Midbrain (tissue), 1 donor: ENCODE measurements around the gene PLEKHA7.
"Not testable (repeated sequence)": the region's sequence is repeated elsewhere in the genome, so short reads cannot be mapped to it uniquely, and the experiment has no call there.

Experiments
- DNase-seq: peaks from one replicate; lab custom pipeline; 2025; lab: John Stamatoyannopoulos, UW

The PLEKHA7 gene

DNA sequence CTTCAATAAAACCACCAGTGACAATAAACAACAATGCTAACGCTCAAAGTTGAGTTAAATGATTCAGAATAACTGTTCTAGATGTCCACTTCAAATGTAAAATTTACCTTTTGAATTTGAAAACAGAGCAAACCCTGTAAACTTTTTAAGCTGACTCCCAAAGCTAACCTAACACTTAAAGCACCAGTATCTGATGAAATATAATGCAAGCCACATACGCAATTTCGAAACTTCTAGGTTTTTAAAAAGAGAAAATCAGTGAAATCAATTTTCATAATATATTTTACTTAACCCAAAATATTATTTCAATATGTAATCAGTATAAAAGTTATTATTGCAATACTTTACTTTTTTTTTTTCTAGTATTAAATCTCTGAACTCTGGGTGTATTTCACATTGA is 71.3 kb downstream of the PLEKHA7 start:
- no peak for DNase-seq

DNA sequence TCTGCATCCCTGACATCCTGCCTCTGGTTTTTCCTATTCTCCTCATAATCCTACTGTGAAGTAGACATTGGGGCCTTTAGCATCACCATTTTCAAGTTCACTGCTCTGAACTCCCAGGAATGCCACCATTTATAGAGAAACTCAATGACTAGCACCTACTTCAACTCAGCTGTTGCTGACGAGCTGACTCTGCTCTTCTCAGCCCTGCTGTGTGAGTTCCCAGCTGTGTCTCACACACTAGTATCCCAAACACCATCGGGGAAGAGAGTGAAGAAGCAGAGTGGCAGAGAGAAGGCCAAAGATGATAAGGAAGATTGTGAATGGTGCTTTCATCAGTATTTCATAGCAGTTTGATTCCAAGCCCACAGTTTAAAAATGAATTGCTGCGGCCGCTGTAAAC is 71.9 kb downstream of the PLEKHA7 start:
- no peak for DNase-seq

DNA sequence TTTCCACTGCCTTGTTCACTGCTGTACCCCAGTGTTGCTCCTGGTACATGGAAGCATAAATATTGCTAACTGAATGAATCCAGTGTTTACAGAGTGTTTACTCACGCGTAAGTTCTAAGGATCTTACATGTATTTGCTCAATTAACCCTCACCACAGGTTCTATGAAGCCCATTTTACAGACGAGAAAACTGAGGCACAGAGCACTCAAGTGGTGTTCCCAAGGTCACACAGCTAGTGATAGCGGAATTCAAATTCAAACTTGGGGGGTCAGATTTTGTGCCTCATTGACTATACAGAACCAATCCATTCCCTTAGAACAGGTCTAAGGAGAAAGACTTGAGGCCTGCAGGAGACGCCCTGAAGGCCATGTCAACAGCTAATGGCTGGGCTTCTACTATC is 72.3 kb downstream of the PLEKHA7 start:
- DNase-seq, result no peak

DNA sequence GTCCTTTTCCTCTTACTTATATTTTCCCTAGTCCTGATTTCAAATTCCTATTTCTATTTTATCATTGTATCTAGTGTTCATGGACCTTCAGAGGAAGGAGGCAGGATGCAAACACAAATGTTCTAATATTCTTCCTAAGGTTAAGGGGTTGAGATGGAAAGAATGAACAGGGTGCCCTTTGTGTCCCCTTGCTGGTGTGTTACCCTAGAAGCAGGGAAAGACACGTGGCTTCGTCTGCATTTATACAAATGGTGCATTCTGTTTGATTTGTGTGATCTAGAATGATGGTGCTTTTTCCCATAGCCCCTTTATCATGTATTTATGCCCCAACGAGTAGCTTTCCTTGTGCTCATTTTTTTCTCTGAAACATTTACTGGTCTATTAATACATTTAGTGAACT is 76.2 kb downstream of the PLEKHA7 start:
- no peak for DNase-seq

DNA sequence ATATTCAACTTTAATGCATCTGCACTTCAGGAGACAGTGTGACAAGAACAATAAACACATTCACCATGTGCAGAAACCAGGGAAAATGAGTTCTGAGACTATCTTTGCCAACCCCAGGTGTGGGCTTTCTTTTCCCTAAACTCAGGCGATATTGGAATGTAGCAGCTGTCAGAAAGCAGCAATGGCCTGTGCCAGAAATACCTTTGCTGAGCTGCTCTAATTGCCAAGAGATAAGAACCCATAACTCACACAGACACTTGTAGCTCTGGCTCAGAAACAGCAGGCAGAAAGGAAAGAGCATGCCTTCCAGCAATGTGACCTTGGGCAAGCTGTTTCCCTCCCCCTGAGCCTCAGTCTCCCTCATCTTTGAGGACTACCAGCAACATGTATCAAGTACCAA is 77.6 kb downstream of the PLEKHA7 start:
- DNase-seq, result no peak

DNA sequence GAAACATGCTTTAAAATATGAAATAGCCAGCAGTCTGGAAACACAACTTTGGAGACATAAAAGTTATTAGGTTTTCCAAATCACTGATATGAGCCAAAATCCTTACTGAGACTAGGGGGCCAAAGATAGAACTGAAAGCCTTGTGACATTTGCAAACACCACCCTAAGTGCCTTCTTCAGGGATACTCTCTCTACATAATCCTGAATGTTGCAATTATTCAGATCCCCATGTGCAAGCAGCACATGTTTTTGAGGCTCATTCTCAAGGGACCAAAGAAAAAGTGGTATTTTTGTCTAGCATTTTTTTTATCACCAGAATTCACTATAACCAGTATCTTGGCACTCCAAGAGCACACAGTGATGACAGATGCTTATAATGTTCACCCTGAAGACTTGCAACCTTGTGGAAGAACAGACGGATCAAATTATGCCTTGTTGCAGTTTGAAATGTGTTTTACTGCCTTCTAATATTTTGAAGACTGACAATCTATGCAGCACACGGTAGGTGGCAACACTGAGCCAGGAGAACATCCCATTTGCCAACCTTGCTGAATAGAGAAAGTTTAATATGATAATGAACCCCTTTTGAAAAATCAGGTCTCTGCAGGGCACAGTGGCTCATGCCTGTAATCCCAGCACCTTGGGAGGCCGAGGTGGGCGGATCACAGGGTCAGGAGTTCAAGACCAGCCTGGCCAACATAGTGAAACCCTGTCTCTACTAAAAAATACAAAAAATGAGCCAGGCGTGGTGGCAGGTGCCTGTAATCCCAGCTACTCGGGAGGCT is 78.5 kb downstream of the PLEKHA7 start:
- peak; percentile 5 for DNase-seq

DNA sequence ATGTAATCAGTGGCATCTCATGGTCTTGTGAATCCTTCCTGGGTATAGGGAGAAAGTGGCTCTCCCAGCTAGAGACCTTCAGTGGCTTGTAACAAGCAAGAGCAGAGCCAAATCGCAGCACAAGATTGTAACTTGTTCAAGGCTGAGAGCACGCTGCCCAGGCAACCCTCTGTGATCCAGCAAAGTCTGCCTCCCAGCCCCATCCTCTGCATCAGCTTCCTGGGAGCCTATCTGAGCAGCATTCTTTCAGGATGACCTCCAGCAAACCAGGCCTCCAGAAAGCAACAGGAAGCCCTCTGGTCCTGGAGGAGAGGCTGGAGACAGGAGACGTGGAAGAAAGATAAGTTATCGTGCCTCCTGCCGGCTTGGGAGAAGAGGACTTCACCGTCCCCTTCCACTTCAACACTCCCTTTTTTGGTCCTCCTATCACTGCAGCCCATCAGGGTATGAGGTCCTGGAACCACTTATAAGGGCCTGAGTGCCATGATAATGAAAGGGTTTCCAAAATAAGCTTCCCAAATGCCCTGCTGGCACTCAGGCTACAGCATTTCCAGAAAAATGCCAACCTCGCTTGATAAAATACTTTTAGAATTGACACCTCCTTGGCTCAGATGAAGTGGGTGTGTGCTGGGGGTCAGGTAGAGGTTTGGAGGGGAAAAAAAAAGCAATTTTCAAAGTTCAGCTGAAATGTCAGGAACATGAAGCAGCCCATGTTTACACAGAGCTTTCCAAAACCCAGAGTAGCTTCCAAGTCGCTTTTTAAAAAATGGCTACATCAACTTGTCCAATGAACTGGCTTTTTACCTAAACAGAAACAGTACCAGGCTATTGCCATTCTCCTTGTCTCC is 80.2 kb downstream of the PLEKHA7 start:
- DNase-seq, result peak; percentile 6

DNA sequence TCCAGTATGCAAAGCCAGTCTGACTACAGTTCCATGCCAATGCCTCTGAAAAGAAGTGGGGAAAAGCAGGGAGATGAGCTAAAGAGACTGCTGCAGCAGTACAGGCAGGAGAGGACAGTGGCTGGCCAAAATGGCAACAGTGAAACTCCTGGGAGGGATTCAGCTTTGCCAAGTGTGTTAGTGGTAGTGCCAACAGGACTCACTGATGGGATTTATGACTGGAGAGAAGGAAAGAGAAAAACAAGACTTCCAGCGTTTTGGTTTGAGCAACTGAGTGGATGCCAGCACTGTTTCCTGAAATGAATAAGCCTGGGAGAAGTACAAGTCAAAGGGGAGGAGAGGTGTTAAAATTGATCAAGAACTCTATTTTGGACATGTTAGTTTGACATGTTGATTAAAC is 80.9 kb downstream of the PLEKHA7 start:
- no peak for DNase-seq

DNA sequence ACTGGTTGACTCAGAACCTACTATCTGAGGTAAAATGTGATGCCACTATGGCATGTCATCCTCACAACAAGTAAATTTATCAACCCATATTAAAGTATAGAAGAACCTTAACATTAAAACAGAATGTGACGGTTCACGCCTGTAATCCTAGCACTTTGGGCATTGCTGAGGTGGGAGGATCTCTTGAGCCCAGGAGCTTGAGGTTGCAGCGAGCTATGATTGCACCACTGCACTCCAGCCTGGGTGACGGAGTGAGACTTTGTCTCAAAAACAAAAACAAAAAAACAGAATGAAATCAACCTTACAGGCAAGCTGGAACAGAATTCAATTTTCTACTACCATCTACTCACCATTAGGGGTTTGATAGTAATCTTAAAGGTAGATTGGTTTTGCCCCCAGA is 86.2 kb downstream of the PLEKHA7 start:
- no peak for DNase-seq

DNA sequence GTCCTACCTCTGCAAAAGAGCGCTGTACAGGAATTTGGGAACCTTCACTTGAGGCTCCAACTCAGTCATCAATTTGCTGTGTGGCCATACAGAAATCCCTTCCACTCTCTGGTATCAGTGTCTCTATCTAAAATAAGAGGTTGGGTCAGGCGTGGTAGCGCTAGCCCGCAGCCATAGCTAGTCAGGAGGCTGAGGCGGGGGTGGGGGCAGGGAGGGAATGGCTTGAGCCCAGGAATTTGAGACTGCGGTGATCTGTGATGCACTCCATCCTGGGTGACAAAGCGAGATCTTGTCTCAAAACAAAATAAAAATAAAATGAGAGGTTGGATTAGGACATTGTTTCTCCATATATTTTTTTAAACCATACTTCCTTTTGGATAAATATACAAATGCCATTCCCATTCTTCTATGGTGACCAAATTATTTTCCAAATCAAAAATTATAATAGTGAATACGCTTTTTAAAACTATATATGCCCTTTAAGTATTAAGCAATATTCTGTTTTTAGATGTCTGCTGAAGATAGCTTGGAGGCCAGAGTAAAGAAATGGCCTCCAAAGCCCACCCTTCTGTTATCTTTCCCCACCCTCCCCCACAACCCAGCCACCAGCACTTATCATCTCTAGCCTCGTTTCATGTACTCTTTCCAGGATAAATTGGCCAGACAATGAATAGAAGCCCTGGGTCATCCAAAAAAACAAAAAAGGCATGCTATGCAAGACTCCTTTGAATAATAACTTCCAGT is 87.2 kb downstream of the PLEKHA7 start:
- DNase-seq, result no peak

DNA sequence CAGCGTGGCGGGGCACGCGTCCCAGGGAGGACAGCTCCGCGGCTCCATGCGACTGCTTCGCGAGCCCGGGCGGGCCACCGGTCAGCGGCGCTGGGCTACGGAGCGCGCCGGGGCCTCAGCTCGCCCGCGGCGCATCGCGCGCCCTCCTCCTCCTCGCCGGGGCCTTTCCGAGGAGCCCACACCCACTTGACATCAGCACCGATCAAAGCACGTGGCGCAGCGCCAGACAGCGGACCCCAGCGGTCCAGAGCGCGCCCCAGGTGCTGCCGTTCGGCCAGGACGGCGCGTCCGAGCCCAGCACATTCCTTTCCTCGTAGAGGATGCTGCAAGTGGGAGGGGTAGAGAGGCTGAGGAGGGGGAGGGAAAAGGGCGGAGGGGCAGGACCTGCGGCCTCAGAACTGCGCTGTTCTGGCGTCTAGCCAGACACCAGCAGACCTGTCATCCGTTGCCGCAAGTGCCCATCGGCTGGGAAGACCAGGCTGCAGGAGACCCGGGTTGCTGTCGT is 88.6 kb downstream of the PLEKHA7 start:
- no peak for DNase-seq

DNA sequence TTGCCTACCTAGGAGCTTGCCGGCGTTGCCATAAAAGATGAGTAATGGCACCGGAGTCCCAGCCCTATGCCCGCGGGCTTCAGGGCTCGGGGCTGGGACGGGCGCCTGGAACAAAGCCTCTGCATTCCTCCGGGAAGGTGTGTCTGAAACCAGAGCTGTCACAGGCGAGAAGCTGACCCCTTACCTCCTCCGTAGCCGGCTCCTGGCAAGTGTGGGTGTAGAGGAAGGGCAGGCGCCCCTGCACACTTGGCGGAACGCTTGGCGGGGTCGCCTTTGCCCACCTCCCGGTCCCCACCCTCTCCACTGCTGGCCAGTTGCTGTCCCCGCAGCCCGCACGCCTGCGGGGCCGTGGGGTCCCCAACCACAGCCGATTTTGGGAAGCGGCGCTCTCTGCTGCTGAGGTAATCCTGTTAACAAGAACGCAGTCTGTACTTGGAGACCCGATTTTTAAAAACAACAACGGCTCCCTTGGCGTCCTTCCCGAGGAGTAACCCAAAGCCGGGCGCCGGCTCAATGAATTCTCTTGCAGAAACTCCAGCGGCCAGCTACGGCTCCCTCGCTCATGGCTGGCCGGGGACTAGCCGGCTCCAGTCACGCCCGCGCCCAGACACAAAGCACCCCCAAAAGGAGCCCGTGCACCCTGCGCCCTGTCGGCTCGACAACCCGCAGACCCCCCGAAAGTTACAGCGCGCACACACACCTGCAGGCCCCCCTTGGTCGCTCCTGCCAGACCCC is 89.2 kb downstream of the PLEKHA7 start:
- DNase-seq, result peak; percentile 42

DNA sequence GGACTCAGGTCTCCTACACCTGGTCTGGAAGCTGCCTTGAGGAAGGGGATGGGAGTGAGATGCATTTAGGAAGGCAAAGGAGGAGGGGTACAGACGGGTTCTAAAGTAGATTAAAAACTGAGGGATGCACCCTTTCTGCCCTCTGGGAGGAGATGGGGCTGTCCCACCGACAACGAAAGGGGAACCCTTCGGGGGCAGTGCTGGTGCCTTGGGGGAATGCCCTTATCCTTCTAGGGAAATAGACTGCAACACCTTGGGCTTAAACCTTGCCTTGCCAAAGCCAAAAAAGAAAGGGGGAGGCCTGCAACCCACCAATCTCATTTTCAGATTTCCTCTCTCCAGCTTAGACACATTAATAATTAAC is 89.8 kb downstream of the PLEKHA7 start:
- no peak for DNase-seq

DNA sequence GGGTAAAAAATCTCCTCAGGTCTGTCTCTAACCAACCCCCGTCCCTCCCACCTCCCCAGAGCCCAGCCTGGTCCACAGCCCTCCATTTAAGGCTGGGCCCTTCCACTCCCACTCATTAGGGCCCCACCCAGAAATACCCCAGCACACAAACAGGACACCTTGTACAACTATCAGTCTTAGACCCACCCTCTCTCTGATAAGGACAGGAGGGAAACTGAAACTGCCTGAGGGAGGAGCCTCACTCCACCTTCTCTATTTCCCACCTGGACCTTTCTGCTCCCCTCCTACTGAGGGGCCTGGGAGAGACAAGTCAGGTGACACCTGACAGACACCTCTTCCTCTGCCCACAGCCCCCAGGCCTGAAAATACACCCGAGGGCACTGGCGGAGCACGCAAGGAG is 90.2 kb downstream of the PLEKHA7 start:
- DNase-seq, result no peak

DNA sequence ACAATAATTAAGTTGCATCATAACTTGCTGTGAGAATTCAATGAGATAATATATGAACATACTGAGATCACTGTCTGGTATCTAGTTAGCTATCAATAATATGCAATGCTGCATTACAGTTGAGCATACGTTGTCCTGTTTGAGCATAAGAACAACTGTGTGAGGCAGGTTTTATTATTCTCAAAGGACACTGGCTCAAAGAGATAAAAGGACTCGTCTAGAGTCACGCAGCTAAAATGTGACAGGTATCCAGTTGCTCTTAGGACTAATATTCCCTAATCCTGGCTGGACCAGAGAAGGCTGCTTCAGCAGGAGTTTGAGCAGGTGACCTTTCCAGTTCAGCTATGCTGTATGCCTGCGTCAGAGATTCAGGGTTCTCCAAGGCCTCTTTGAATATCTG is 92.5 kb downstream of the PLEKHA7 start:
- DNase-seq, result no peak

DNA sequence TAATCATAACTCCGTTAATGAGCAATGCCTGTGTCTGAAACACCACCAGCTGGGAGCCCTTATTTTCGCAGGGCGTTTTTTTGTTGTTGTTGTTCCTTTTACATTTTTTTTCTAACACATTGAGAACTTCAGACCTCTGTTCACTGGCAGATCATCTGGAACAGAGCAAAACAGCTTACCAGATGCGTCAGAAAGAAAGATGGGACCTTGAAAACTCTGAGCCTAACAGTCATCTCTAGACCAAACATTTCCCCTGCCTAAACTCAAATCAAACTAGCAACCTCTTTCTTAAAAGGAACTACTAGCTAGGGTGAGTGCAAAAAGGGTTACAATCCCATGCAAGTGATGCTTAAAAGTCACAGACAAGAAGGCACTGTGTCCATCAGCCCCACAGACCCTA is 93.2 kb downstream of the PLEKHA7 start:
- DNase-seq, result no peak

DNA sequence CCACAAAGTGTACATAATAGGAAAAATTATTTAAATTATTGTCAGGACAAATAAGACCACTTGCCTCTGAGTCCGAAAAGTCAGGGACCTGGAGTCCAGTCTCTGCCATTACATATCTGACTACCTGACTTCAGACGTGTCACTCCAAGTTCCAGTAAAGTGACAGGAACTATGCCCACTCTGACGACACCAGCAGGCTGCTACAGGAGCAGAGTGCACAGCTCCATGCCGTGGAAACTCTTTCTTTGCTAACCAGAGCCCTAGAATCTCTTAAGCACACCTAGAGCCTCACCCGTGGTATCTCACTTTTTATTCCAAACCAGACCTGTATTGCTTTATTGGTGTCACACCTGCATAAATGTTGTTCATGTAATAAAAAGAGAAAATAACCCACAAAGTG is 93.7 kb downstream of the PLEKHA7 start:
- no peak for DNase-seq

DNA sequence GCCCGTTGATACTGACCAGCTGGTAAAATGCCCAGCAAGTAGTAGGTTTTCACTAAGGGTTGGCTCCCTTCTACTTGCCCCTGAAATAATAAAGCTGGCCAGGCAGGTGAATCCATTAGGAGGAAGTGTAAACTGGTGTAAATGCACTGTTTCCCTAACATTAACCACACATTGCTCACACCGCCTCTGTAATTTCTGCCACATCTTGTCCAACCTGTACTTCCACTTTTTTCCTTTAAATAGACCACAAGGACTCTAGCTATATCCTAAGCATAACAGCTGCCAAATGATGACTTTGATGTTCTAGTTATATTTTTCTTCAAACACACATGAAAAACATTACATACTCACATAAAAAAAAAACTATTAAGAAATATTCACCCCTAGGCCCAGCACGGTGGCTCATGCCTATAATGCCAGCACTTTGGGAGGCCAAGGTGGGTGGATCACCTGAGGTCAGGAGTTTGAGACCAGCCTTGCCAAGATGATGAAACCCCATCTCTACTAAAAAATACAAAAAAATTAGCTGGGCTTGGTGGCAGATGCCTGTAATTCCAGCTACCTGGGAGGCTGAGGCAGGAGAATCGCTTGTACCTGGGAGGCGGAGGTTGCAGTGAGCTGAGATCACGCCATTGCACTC is 95.6 kb downstream of the PLEKHA7 start:
- DNase-seq, result not testable (repeated sequence)

DNA sequence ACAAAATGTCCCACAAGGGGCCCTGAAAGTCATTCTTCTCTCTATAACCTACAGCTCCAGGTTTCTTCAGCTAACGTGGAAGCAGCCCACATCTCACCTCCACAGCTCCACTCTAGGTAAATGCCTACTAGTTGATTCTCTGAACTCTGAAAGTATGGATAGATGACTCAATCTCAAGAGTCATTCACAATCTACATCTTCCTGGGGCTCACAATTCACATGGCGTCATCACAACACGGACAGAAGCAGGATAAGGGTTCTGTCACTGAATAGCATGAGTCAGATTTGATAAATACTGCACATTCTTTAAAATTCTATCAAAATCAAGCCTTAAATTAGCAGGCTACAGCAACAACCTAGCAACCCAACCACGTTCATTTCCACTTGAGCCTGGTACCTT is 96.3 kb downstream of the PLEKHA7 start:
- no peak for DNase-seq

DNA sequence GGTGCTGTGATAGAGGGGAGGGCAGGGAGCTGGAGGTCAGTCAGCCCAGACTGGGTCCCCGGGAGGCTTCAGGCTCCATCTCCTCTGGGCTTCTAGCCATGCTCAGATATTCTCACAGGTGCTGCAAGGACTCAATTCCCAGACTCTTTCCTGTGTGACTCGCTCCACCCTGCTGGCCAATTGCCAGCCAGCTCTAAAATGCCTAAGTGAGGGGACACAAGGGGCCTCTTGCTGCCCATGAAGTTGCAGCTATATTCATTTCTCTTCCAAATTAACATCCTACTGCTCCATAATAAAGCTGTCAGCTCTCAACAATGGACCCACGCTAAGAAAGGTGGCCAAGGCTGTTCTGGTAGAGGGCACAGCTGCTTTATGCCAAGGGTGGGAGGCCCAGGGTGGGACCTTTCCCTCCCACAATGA is 101.5 kb downstream of the PLEKHA7 start:
- no peak for DNase-seq

DNA sequence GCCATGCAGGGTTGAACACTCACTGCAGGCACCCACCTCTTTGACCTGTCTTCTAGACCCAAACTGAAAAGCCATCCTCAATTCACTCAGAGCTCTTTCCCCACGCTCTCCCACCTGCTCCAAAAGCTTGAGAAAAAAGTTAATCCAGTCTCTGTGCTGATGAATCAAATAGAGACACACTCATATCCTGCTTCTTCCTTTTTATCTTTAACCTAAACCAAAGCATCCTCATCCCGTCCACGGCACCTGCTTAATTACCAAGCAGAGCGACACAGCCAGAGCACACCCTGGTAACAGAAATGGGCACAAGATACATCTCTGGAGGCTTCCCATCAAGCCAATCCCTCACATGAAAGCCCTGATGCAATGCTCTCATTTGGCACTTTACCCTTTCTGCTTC is 102.6 kb downstream of the PLEKHA7 start:
- no peak for DNase-seq
